GM21381 (cell line): Measurements from ENCODE around the gene AZI2.

Experiments
- ATAC-seq: cut with Tn5 transposase; IDR thresholded peaks from one replicate; pipeline ENCODE4 v1.9.1; 2021; ENCODE audit warnings: mild to moderate bottlenecking, moderate library complexity; ENCODE audit not compliant: unreplicated experiment

Gene AZI2

GRCh38 chr3:28348629-28349468 lies at the start of gene AZI2, which contains the start of gene ZCWPW2:
AZI2 (minus strand) TSS chr3:28348824; CDS start chr3:28340617, 8,207 bp downstream.
ZCWPW2 (plus strand) TSS chr3:28348721; CDS start chr3:28413069, 64,348 bp downstream.
- ATAC-seq = peak; percentile 91

GRCh38 chr3:28388978-28389377 lies 40.4 kb upstream of the AZI2 start:
- no peak for ATAC-seq

- no peak for ATAC-seq
Measured at GRCh38 chr3:28386049-28386448, 37.4 kb upstream of the AZI2 start.

- ATAC-seq = no peak
Measured at GRCh38 chr3:28376424-28376823, 27.8 kb upstream of the AZI2 start.

GRCh38 chr3:28349469-28350000 lies 911 bp upstream of the AZI2 start:
- ATAC-seq = peak; percentile 0

GRCh38 chr3:28348265-28348628 lies 377 bp downstream of the AZI2 start:
- ATAC-seq = no peak

GRCh38 chr3:28347374-28348264 lies 1.0 kb downstream of the AZI2 start:
- ATAC-seq = no peak

- ATAC-seq = no peak
Measured at GRCh38 chr3:28345690-28346089, 2.9 kb downstream of the AZI2 start.

GRCh38 chr3:28343144-28343543 lies 5.5 kb downstream of the AZI2 start:
- ATAC-seq = no peak

- no peak for ATAC-seq
Measured at GRCh38 chr3:28337230-28337629, 11.4 kb downstream of the AZI2 start.

- ATAC-seq = no peak
Measured at GRCh38 chr3:28335246-28335645, 13.4 kb downstream of the AZI2 start.

- no peak for ATAC-seq
Measured at GRCh38 chr3:28334552-28334951, 14.1 kb downstream of the AZI2 start.

GRCh38 chr3:28328188-28329151 lies 20.2 kb downstream of the AZI2 start:
- no peak for ATAC-seq

GRCh38 chr3:28326458-28326926 lies 22.1 kb downstream of the AZI2 start:
- ATAC-seq = peak; percentile 81

GRCh38 chr3:28322464-28322863 lies 26.2 kb downstream of the AZI2 start:
- no peak for ATAC-seq

- ATAC-seq = no peak
Measured at GRCh38 chr3:28320981-28321380, 27.6 kb downstream of the AZI2 start.

GRCh38 chr3:28317438-28318022 lies 31.1 kb downstream of the AZI2 start:
- ATAC-seq = peak; percentile 94

- ATAC-seq = no peak
Measured at GRCh38 chr3:28316226-28316625, 32.4 kb downstream of the AZI2 start.

GRCh38 chr3:28315711-28316110 lies 32.9 kb downstream of the AZI2 start:
- ATAC-seq = no peak

GRCh38 chr3:28308196-28308595 lies 40.4 kb downstream of the AZI2 start:
- no peak for ATAC-seq
